IMR-90 (cell line): ENCODE data around the gene CBL. TPM values are rescaled to one million over a fixed set of nuclear protein-coding genes. Genes with fewer than 3 reads are reported as not detected.

ENCODE experiments used
- ATAC-seq: fragments of 200-7000 bp; cut with Tn5 transposase; 2 replicates; pipeline ENCODE4 v1.9.1; 2020; ENCODE audit warnings: low read depth, mild to moderate bottlenecking, moderate library complexity
- BruUV-seq: library from RNA; stranded (reverse); fragments of 400-500 nt; replicated peaks from 2 replicates; lab custom pipeline; 2021; lab: Mats Ljungman, UMichigan
- CTCF ChIA-PET: fragments of 300-600 bp; formaldehyde crosslinking; extraction: SDS; loops from one replicate; lab custom pipeline; 2021; ENCODE audit warnings: antibody characterized with exemption; lab: Yijun Ruan, JAX
- POLR2A ChIA-PET: fragments of 300-600 bp; sonication (Branson Sonifier 250); formaldehyde crosslinking; loops from one replicate; lab custom pipeline; 2022; ENCODE audit warnings: antibody characterized with exemption; ENCODE audit not compliant: unreplicated experiment; lab: Charles Lee
- DNase-seq: peaks from one replicate; pipeline ENCODE4 v3.0.0; 2013
- H2AFZ ChIP-seq: replicated peaks from 2 replicates; pipeline ENCODE3; 2013; ENCODE audit warnings: low read length, mild to moderate bottlenecking; ENCODE audit not compliant: poor library complexity
- H2AK5ac ChIP-seq: 2 replicates; pipeline ENCODE4 v1.6.1; 2013; ENCODE audit warnings: low read depth, low read length, inconsistent platforms
- H2AK9ac ChIP-seq: replicated peaks from 2 replicates; pipeline ENCODE3; 2013; ENCODE audit warnings: mild to moderate bottlenecking, low read depth, low read length, moderate library complexity; ENCODE audit not compliant: poor library complexity
- H2BK120ac ChIP-seq: 2 replicates; pipeline ENCODE4 v1.6.1; 2013; ENCODE audit warnings: low read depth, low read length, inconsistent platforms
- H2BK15ac ChIP-seq: 3 replicates; pipeline ENCODE4 v1.6.1; 2013; ENCODE audit warnings: low read depth, low read length, inconsistent platforms
- H2BK20ac ChIP-seq: 2 replicates; pipeline ENCODE4 v1.6.1; 2013; ENCODE audit warnings: low read depth, mild to moderate bottlenecking, inconsistent platforms, low read length, moderate library complexity
- H2BK5ac ChIP-seq: 2 replicates; pipeline ENCODE4 v1.6.1; 2013; ENCODE audit warnings: mild to moderate bottlenecking, low read depth, low read length, inconsistent platforms; ENCODE audit not compliant: poor library complexity, severe bottlenecking
- H3K14ac ChIP-seq: replicated peaks from 2 replicates; pipeline ENCODE4 v1.6.1; 2013; ENCODE audit warnings: low read depth, low read length, inconsistent platforms
- H3K18ac ChIP-seq: 2 replicates; pipeline ENCODE4 v1.6.1; 2013; ENCODE audit warnings: low read depth, low read length, control low read depth
- H3K23ac ChIP-seq: 2 replicates; pipeline ENCODE4 v1.6.1; 2013; ENCODE audit warnings: low read depth, low read length, inconsistent platforms
- H3K27ac ChIP-seq: 2 replicates; pipeline ENCODE4 v1.5.1; 2013; ENCODE audit warnings: mild to moderate bottlenecking, control low read depth, low read length; ENCODE audit not compliant: insufficient read depth
- H3K27me3 ChIP-seq: 2 replicates; pipeline ENCODE4 v1.6.1; 2013; ENCODE audit warnings: low read length; ENCODE audit not compliant: control insufficient read depth, insufficient read depth
- H3K36me3 ChIP-seq: 2 replicates; pipeline ENCODE4 v1.6.1; 2013; ENCODE audit warnings: low read length, mixed read lengths; ENCODE audit not compliant: control insufficient read depth, insufficient read depth
- H3K4ac ChIP-seq: 2 replicates; pipeline ENCODE4 v1.6.1; 2013; ENCODE audit warnings: low read depth, low read length, inconsistent platforms
- H3K4me1 ChIP-seq: 2 replicates; pipeline ENCODE4 v1.6.1; 2013; ENCODE audit warnings: low read length, mixed read lengths; ENCODE audit not compliant: control insufficient read depth, insufficient read depth
- H3K4me2 ChIP-seq: 2 replicates; pipeline ENCODE4 v1.6.1; 2013; ENCODE audit warnings: low read depth, mild to moderate bottlenecking, control low read depth, low read length, moderate library complexity
- H3K4me3 ChIP-seq: 2 replicates; pipeline ENCODE4 v1.5.1; 2013; ENCODE audit warnings: low read depth, mild to moderate bottlenecking, control low read depth, low read length, moderate library complexity; ENCODE audit not compliant: insufficient read depth
- H3K56ac ChIP-seq: 2 replicates; pipeline ENCODE4 v1.6.1; 2013; ENCODE audit warnings: low read length, inconsistent platforms; ENCODE audit not compliant: insufficient read depth; ENCODE audit errors: extremely low read depth
- H3K79me1 ChIP-seq, 2 experiments: 2 replicates each; pipeline ENCODE4 v1.6.1; 2013; ENCODE audit warnings: low read length in 2 of 2, inconsistent platforms in 1 of 2, low read depth in 1 of 2
- H3K9ac ChIP-seq: 2 replicates; pipeline ENCODE4 v1.6.1; 2013; ENCODE audit warnings: low read depth, low read length, control low read depth
- H3K9me1 ChIP-seq: 2 replicates; pipeline ENCODE4 v1.6.1; 2013; ENCODE audit warnings: low read length, inconsistent platforms; ENCODE audit not compliant: insufficient read depth
- H3K9me3 ChIP-seq: 2 replicates; pipeline ENCODE4 v1.6.1; 2013; ENCODE audit warnings: low read length; ENCODE audit not compliant: control insufficient read depth, insufficient read depth
- H4K20me1 ChIP-seq: 2 replicates; pipeline ENCODE4 v1.6.1; 2013; ENCODE audit warnings: low read length, inconsistent platforms; ENCODE audit not compliant: insufficient read depth
- H4K5ac ChIP-seq: 2 replicates; pipeline ENCODE4 v1.6.1; 2013; ENCODE audit warnings: mild to moderate bottlenecking, low read depth, low read length, control low read depth
- H4K8ac ChIP-seq, 2 experiments: 2 replicates each; pipeline ENCODE4 v1.6.1; 2013; ENCODE audit warnings: low read depth in 2 of 2, low read length in 2 of 2, control low read depth in 1 of 2, inconsistent platforms in 1 of 2
- H4K91ac ChIP-seq: 2 replicates; pipeline ENCODE4 v1.6.1; 2013; ENCODE audit warnings: low read depth, low read length, inconsistent platforms; ENCODE audit not compliant: insufficient read depth
- MAFK ChIP-seq: IDR thresholded peaks from 2 replicates; pipeline ENCODE4 v1.6.1; 2012; ENCODE audit warnings: low read depth, low read length, improper control_type of control experiment
- MXI1 ChIP-seq: IDR thresholded peaks from 2 replicates; pipeline ENCODE4 v1.6.1; 2012; ENCODE audit warnings: low read depth, mild to moderate bottlenecking, low read length, moderate library complexity, borderline replicate concordance
- RAD21 ChIP-seq: IDR thresholded peaks from 2 replicates; pipeline ENCODE4 v1.6.1; 2012; ENCODE audit warnings: low read length, improper control_type of control experiment
- RCOR1 ChIP-seq: IDR thresholded peaks from 2 replicates; pipeline ENCODE4 v1.6.1; 2012; ENCODE audit warnings: mild to moderate bottlenecking, low read length, improper control_type of control experiment; ENCODE audit not compliant: insufficient replicate concordance
- SMC3 ChIP-seq: fragments of 150-350 bp; IDR thresholded peaks from 2 replicates; pipeline ENCODE4 v1.6.1; 2016; ENCODE audit warnings: low read depth, mild to moderate bottlenecking, antibody characterized with exemption, low read length, moderate library complexity
- WGBS, 2 experiments: methylation state at CpG; one replicate each; pipeline versions ENCODE4 v1.1.5 to v1.1.7; 2013; ENCODE audit warnings: missing lambda C conversion rate in 2 of 2; ENCODE audit not compliant: insufficient read length in 1 of 2; ENCODE audit errors: extremely low coverage in 2 of 2; 5-methylcytosine and 5-hydroxymethylcytosine counted together
- dilution Hi-C: fragments of 300-500 bp; cut with HindIII; formaldehyde crosslinking; loops from one replicate; pipeline ENCODE4 v1.14.3; 2018; ENCODE audit warnings: low sequenced_read_pairs; ENCODE audit not compliant: unreplicated experiment
- in situ Hi-C: fragments of 300-500 bp; cut with MboI; formaldehyde crosslinking; loops from 3 replicates; pipeline ENCODE4 v1.14.3; 2019; ENCODE audit warnings: low sequenced_read_pairs, inconsistent platforms, mixed read lengths
- intact Hi-C: fragments of 100-400 bp; cut with micrococcal nuclease; formaldehyde crosslinking; loops from 2 replicates; pipeline ENCODE4 v1.10.0; 2022
- polyA plus RNA-seq, 3 experiments: library from polyadenylated mRNA; depleted of rRNA; stranded (reverse); fragments of >200 nt; gene quantifications; 2 replicates each; pipeline ENCODE4 v1.2.3, GENCODE V29; 2012; ENCODE audit warnings: low replicate concordance in 1 of 3
- total RNA-seq: library from RNA; depleted of rRNA; stranded (reverse); fragments of >200 nt; gene quantifications from 2 replicates; pipeline ENCODE4 v1.2.3, GENCODE V29; 2012
- TF ChIP-seq, protein P1 (sequence below): fragments of 150-350 bp; IDR thresholded peaks from 2 replicates; pipeline ENCODE4 v1.6.1; 2017; ENCODE audit warnings: mild to moderate bottlenecking, antibody characterized with exemption, low read length, low read depth
- TF ChIP-seq, protein P2 (sequence below): fragments of 150-350 bp; IDR thresholded peaks from 2 replicates; pipeline ENCODE4 v1.6.1; 2016; ENCODE audit warnings: low read depth, mild to moderate bottlenecking, low read length, moderate library complexity, borderline replicate concordance

Gene CBL
- total and polyA plus RNA-seq, 2 of the 4 experiments (the other 2 are of a cell fraction): 6.1 to 11.8 TPM

GRCh38 chr11:119266517-119267255 is 60.5 kb downstream of the CBL start:
- no peak overlapping the region for H4K8ac ChIP-seq
- no peak for TF ChIP-seq SMC3
- no peak for TF ChIP-seq MXI1
- no peak for TF ChIP-seq MAFK
- TF ChIP-seq, protein P1, sequence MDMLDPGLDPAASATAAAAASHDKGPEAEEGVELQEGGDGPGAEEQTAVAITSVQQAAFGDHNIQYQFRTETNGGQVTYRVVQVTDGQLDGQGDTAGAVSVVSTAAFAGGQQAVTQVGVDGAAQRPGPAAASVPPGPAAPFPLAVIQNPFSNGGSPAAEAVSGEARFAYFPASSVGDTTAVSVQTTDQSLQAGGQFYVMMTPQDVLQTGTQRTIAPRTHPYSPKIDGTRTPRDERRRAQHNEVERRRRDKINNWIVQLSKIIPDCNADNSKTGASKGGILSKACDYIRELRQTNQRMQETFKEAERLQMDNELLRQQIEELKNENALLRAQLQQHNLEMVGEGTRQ: no peak
- TF ChIP-seq RAD21: no peak
- TF ChIP-seq RCOR1: no peak
- TF ChIP-seq, protein P2, sequence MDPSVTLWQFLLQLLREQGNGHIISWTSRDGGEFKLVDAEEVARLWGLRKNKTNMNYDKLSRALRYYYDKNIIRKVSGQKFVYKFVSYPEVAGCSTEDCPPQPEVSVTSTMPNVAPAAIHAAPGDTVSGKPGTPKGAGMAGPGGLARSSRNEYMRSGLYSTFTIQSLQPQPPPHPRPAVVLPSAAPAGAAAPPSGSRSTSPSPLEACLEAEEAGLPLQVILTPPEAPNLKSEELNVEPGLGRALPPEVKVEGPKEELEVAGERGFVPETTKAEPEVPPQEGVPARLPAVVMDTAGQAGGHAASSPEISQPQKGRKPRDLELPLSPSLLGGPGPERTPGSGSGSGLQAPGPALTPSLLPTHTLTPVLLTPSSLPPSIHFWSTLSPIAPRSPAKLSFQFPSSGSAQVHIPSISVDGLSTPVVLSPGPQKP: no peak
- H3K79me1 ChIP-seq: peaks cover 32 to 75% of the 10 kb centered on the region in 2 experiments
- DNase-seq (peak; percentile 3), ATAC-seq (no peak)
- H2AK9ac ChIP-seq: no peak overlapping the region
- no peak overlapping the region for H4K91ac ChIP-seq
- H3K23ac ChIP-seq: peak overlapping the region; percentile 7; the same call in 1 of the 2 replicates
- H2BK5ac ChIP-seq: no peak overlapping the region
- no peak overlapping the region for H4K5ac ChIP-seq
- H3K4ac ChIP-seq: no peak overlapping the region
- no TSS peak for BruUV-seq
- dilution Hi-C loops (no loop called here), in situ Hi-C loops (no loop called here), intact Hi-C loops (no loop called here)
- H3K18ac ChIP-seq: no peak overlapping the region
- H3K36me3 ChIP-seq: no peaks in the 10 kb centered on the region; the same call in 1 of the 2 replicates
- H3K4me2 ChIP-seq: no peak overlapping the region
- no peak overlapping the region for H2BK15ac ChIP-seq
- H2AFZ ChIP-seq: no peak overlapping the region
- no peak overlapping the region for H2BK120ac ChIP-seq
- H2BK20ac ChIP-seq: no peak overlapping the region
- no peak overlapping the region for H3K9ac ChIP-seq
- H4K20me1 ChIP-seq: peaks cover 43% of the 10 kb centered on the region
- no peak overlapping the region for H2AK5ac ChIP-seq
- H3K14ac ChIP-seq: no peak overlapping the region; the same call in 1 of the 2 replicates
- H3K4me1 ChIP-seq: peaks cover 13% of the 10 kb centered on the region
- WGBS, 2 experiments: 92% methylated on average over 2 of the region's 7 CpGs; no CpG with 5 or more reads in 1 of the 2 experiments
- ChIA-PET CTCF (no interaction called here), POLR2A (no interaction called here)
- H3K4me3 ChIP-seq: no peak overlapping the region
- no peaks in the 10 kb centered on the region for H3K27me3 ChIP-seq
- H3K56ac ChIP-seq: no peak overlapping the region
- H3K9me3 ChIP-seq: no peaks in the 10 kb centered on the region
- H3K9me1 ChIP-seq: peaks cover 8% of the 10 kb centered on the region; the same call in 1 of the 2 replicates
- H3K27ac ChIP-seq: no peak overlapping the region
